K562 (cell line): ENCODE data around the gene BCL2L1. TPM values are rescaled to one million over a fixed set of nuclear protein-coding genes. Genes with fewer than 3 reads are reported as not detected.

Experiments
- BRCA1 ChIP-seq, 2 experiments: fragments of 450-650 bp in 1 of 2; sonication (generic) in 1 of 2; formaldehyde crosslinking in 1 of 2; IDR thresholded peaks; 2 replicates each; pipeline versions ENCODE4 v1.5.0 to v1.6.1; 2017 to 2020; ENCODE audit warnings: mild to moderate bottlenecking in 1 of 2, missing genetic modification reagents in 1 of 2
- COPS2 ChIP-seq: fragments of 450-650 bp; conservative IDR thresholded peaks from 2 replicates; pipeline ENCODE4 v1.6.1; 2016; ENCODE audit warnings: mild to moderate bottlenecking, moderate library complexity
- FOXK2 ChIP-seq, 2 experiments: fragments of 450-650 bp; IDR thresholded peaks in 1 of 2; conservative IDR thresholded peaks in 1 of 2; 2 replicates each; pipeline ENCODE4 v1.6.1; 2016; ENCODE audit warnings: low read depth in 2 of 2, mild to moderate bottlenecking in 1 of 2
- REST ChIP-seq, 2 experiments: fragments of 450-650 bp; formaldehyde crosslinking in 1 of 2; IDR thresholded peaks; 2 replicates each; pipeline versions ENCODE4 v1.4.0 to v1.6.1; 2014 to 2020; ENCODE audit warnings: mild to moderate bottlenecking in 2 of 2, borderline replicate concordance in 1 of 2, low read depth in 1 of 2
- ZNF143 ChIP-seq: sonication (generic); formaldehyde crosslinking; IDR thresholded peaks from 2 replicates; pipeline ENCODE4 v1.9.0; 2022; ENCODE audit warnings: mild to moderate bottlenecking, missing genetic modification reagents
- ZNF280B ChIP-seq: fragments of 250-450 bp; sonication (Bioruptor Pico); IDR thresholded peaks from 2 replicates; pipeline ENCODE4 v1.5.1; 2021; ENCODE audit warnings: mild to moderate bottlenecking
- ZNF512 ChIP-seq: IDR thresholded peaks from 2 replicates; pipeline ENCODE4 v1.6.1; 2016; ENCODE audit warnings: missing genetic modification characterization, missing compliant biosample characterization
- ZNF609 ChIP-seq: sonication (generic); formaldehyde crosslinking; IDR thresholded peaks from 2 replicates; pipeline ENCODE4 v1.8.1; 2023; ENCODE audit warnings: missing genetic modification reagents, mild to moderate bottlenecking, borderline replicate concordance
- polyA plus RNA-seq, 8 experiments: library from polyadenylated mRNA; depleted of rRNA in 4 of 8; stranded (reverse) in 5 of 8; unstranded in 3 of 8; fragments of >200 nt; fragmentation: Nextera tagmentation in 2 of 8; fragmentation: Illumina TruSeq in 1 of 8; extraction: Ambion mirVana in 2 of 8; extraction: Trizol in 1 of 8; gene quantifications; 2 replicates each; pipeline versions ENCODE4 v1.2.1 to v1.2.3, GENCODE V29; 2011 to 2014; ENCODE audit warnings: inconsistent platforms in 1 of 8, missing spikeins in 1 of 8
- total RNA-seq, 7 experiments: library from RNA; depleted of rRNA in 6 of 7; stranded (reverse); fragments of >200 nt in 6 of 7; fragmentation: Illumina TruSeq in 2 of 7; extraction: Trizol in 2 of 7; gene quantifications; 2 replicates each; pipeline versions ENCODE4 v1.2.1 to v1.2.3, GENCODE V29; 2011 to 2021; ENCODE audit warnings: low replicate concordance in 1 of 7

Gene BCL2L1
- total and polyA plus RNA-seq, 9 of the 15 experiments (the other 6 are each of a cell fraction or from before 2014, with no cell fraction given): 3.3 to 182 (median 120) TPM

- TF ChIP-seq REST (IDR thresholded peaks at IDR 0.05; ENCODE audit: borderline replicate concordance) (no peak), REST (CRISPR knock-in tag; IDR thresholded peaks at IDR 0.05; ENCODE audit: low read depth) (no peak), BRCA1 (IDR thresholded peaks at IDR 0.05) (no peak), BRCA1 (CRISPR knock-in tag; IDR thresholded peaks at IDR 0.05) (no peak), ZNF143 (CRISPR knock-in tag) (no peak), ZNF280B (CRISPR knock-in tag) (no peak), ZNF609 (no peak), COPS2 (no peak), ZNF512 (tag) (no peak), FOXK2 (conservative IDR thresholded peaks at IDR 0.05 in 1 of 2, IDR thresholded peaks at IDR 0.05 in 1 of 2; ENCODE audit: low read depth in 2 of 2) (no peak)
These were observed 16.8 kb downstream of the BCL2L1 start (continued) for GRCh38 chr20:31705598-31706597.
